Mammary epithelial cell (primary cell): ENCODE data around the gene ARL5A.

Experiments used
- EZH2 ChIP-seq: IDR thresholded peaks from 2 replicates; pipeline ENCODE4 v1.6.1; 2012; ENCODE audit warnings: low read length, inconsistent platforms, borderline replicate concordance
- TF ChIP-seq, protein P1 (sequence below), 2 donors: IDR thresholded peaks in 1 of 2; conservative IDR thresholded peaks in 1 of 2; 2 replicates each; pipeline ENCODE4 v1.5.1; 2011 to 2012; ENCODE audit warnings: inconsistent platforms in 2 of 2, low read length in 2 of 2, mild to moderate bottlenecking in 2 of 2, control low read depth in 1 of 2, low read depth in 1 of 2; ENCODE audit not compliant: insufficient read depth in 1 of 2; ENCODE audit errors: extremely low read depth in 1 of 2

DNA sequence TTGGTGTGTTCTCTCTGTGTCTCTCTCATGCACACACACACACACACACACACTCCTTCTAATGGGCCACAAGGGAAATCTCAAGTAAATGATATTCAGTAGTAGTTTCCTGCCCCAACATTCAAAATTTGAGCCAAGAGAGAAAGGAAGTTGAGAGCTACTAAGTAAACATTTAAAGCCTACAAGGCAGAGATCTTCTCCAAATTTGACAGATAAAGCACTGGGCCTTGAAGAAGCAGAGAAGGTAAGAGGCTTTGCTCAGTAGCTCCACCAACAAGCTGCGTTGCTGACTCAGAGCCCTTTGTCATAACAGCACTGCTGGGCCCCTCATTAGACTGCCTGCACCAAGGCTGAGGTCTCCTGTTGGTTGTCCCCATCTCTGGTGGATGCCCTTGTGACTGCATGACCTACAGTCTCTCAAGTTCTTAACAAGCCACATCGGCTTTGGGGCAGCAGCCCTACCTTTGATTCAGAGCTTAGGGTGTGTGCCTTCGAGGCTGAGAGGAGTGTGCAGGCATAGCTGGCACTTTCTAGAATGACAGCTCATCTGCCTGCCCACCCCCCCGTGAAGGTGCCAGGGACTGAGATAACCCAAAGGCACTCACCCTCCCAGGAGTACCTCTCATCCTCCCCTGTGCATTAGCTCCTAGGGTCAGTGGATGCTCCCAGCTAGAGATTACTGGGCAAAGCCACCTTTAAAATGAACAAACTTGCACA is 61.6 kb downstream of the ARL5A start:
- TF ChIP-seq, protein P1, sequence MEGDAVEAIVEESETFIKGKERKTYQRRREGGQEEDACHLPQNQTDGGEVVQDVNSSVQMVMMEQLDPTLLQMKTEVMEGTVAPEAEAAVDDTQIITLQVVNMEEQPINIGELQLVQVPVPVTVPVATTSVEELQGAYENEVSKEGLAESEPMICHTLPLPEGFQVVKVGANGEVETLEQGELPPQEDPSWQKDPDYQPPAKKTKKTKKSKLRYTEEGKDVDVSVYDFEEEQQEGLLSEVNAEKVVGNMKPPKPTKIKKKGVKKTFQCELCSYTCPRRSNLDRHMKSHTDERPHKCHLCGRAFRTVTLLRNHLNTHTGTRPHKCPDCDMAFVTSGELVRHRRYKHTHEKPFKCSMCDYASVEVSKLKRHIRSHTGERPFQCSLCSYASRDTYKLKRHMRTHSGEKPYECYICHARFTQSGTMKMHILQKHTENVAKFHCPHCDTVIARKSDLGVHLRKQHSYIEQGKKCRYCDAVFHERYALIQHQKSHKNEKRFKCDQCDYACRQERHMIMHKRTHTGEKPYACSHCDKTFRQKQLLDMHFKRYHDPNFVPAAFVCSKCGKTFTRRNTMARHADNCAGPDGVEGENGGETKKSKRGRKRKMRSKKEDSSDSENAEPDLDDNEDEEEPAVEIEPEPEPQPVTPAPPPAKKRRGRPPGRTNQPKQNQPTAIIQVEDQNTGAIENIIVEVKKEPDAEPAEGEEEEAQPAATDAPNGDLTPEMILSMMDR (conservative IDR thresholded peaks at IDR 0.05 in 1 of 2, IDR thresholded peaks at IDR 0.05 in 1 of 2; ENCODE audit: extremely low read depth in 1 of 2, insufficient read depth in 1 of 2, low read depth in 1 of 2, low read length in 2 of 2): no peak
- TF ChIP-seq EZH2: no peak
